ENCODE data around the gene ESPN.

DNA sequence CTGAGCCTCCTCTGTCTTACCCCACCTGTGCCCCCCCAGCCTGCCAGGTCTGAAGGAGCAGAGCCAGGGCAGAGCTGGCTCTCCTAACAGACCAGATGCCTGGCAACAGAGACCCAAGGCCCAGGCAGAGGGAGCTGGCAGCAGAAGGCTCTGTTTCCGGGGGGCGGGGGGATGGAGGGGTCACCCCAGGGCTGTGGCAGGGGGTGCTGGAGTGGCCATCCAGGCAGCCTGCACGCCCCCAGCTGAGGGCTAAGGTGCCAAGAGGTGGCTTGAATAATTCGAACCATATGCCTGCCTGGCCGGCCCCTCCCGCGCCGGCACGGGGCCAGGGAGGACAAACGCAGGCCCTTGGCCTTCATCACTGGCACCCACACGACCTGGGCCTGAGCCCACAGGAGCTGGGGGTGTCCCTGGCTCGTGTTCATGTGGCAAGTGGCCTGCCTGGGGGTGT is 82.9 kb downstream of the ESPN start:
- TF ChIP-seq EZH2 (IDR thresholded peaks at IDR 0.05; ENCODE audit: low read length): no peak
- TF ChIP-seq, protein P1, sequence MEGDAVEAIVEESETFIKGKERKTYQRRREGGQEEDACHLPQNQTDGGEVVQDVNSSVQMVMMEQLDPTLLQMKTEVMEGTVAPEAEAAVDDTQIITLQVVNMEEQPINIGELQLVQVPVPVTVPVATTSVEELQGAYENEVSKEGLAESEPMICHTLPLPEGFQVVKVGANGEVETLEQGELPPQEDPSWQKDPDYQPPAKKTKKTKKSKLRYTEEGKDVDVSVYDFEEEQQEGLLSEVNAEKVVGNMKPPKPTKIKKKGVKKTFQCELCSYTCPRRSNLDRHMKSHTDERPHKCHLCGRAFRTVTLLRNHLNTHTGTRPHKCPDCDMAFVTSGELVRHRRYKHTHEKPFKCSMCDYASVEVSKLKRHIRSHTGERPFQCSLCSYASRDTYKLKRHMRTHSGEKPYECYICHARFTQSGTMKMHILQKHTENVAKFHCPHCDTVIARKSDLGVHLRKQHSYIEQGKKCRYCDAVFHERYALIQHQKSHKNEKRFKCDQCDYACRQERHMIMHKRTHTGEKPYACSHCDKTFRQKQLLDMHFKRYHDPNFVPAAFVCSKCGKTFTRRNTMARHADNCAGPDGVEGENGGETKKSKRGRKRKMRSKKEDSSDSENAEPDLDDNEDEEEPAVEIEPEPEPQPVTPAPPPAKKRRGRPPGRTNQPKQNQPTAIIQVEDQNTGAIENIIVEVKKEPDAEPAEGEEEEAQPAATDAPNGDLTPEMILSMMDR (optimal IDR thresholded peaks at IDR 0.05 in 1 of 3, IDR thresholded peaks at IDR 0.05 in 1 of 3, conservative IDR thresholded peaks at IDR 0.05 in 1 of 3; ENCODE audit: extremely low read depth in 1 of 3, insufficient read depth in 2 of 3, low read length in 3 of 3): no peak
